HL-60/S4 treated with retinoic acid at 250 ng/mL for 4 days and 3 days (cell line): ENCODE measurements around the gene QKI.
"Not testable (repeated sequence)": the region's sequence is repeated elsewhere in the genome, so short reads cannot be mapped to it uniquely, and the experiment has no call there.

ENCODE experiments used
- in situ Hi-C: fragments of 300-500 bp; cut with MboI; formaldehyde crosslinking; loops from 2 replicates; pipeline ENCODE4 v1.7.0; 2022; ENCODE audit warnings: low sequenced_read_pairs

QKI gene

DNA sequence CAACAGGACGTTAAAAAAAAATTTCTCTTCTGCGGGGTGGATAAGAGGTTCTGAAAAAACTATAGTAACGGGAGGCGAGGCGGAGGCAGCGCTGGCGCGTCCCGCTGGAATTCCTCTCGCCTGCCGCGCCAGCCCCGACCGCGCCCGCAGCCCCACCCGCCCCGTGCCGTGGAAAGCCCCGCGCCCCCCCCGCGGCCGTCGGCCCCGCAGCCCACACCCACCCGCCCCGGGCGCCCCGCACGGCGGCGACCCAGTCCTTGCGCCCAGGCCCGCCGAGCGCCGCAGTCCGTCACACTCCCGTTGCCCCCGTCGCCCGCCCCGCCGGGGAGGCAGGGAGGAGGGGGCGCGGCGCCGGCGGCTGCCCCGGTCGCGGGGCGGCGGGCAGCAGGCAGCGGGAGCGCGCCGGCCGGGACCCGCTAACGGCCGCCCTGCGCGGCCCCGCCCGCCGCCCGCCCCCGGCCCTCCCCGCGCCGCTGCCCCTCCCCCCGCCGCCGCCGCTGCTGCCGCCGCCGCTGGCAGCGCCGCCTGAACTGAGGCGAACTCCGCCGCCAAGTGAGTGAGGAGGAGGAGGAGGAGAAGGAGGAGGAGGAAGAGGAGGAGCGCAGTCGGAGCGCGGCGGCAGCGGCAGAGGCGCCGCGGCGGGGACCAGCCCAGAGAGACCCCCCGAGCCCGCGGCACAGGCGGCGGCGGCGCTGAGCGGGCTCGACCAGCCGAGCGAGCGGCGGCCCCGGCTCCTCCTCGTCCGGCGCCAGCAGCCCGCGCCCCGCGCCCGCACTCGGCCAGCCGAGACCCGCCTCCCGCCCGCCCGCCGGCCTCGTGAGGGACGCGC, at the start of gene QKI:
Gene QKI (plus strand): TSS at position 602 of the 829 bp plus-strand sequence. CDS start 476 bp downstream, outside the sequence.
- in situ Hi-C loops, result no loop called here

DNA sequence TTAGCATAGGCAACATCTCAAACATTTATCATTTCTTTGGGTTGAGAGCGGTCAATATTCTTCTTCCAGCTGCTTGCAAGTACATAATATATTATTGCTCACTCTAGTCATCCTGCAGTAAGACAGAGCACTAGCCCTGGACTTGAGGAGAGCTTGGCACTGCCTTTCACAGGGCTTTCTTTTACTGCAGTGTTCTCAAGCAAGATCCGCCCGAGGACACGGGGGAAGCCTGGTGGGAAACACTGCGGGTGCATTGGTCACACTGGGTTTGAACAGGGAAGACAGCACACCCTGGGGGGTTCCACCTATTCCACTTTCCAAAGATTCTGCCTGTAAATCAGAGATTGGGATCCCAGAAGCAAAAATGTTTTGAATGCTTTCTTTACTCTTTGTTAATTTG, 48.2 kb upstream of the QKI start:
- in situ Hi-C loops, result no loop called here

DNA sequence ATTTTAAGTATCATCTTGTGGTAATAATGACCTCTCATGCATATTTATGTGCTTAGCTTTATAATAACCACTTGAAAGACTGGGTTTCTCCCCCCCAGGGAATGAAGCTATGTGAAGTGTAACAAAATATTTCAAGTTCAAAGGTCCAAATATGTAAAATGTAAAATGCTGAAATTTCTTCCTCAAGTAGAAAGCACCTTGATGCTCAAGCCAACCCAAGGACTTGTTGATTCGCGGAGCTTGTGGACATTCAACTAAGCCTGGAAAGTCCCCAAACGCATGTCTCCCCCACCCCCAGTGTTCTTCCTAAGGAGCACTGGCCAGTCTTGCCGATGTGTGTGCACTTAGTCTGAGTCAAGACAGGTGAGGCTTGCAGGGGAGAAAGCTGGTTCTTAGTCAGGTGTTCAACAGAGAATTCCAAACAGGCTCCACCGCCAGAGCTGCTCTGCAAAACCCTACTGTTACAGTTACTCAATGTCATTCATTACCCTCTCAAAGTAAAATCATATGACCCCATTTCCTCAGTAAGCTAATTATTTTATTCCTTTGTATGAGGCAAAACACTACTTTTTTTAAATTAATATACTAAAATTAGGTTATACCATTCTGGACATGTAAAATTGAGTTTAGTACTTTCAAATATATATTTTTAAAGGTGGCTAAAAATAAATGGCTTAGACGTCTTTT, 46.9 kb upstream of the QKI start:
- in situ Hi-C loops, result no loop called here

DNA sequence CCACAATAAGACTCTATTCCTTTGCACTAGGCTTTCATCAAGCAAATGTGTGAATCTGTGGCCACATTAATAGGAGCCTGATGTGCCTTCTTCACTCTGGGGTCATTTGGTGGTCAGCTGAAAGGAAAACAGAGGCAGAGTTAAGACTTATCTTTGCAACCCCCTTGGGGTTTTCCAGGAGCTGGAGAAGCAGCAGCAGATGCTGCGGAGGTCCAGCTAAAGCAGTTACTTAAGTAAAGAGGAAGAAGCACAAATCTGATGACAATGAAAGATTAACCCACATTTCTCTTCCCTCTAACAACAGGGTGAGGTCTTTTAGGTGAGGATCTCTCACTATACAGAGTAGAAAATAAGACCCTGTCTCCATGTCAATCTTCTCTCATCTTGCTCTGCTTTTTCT, 45.4 kb upstream of the QKI start:
- in situ Hi-C loops, result no loop called here

DNA sequence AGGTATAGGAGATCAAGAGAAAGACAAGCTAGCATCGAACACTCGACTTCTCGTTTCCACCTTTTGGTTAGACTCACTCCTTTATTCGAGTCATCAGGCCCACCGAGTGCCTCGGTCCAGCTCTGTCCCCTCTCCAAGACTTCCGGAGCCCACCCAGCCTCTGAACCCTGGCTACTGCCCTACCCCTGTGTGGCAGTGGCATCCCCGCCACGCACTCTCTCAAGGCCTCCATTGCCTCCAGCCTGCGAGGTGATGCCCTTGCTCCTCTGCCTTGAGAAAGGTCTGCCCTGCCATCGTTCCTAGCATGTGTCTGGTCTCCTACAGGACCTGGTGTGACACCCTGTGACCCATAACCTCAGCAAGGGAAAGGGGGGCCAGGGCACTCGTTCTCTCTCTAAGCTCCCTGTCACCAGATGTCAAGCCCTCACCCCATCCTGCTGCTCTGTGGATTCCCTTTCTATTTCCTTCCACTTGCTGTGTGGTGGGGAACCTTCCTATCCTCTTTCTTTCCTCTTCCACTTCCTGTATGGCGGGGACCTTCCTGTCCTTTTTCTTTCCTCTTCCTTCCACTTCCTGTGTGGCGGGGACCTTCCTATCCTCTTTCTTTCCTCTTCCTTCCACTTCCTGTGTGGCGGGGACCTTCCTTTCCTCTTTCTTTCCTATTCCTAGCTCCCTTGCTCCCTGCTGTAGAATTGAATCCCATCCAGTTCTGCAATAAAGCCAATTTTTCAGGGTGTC, 44.7 kb upstream of the QKI start:
- in situ Hi-C loops, result no loop called here

DNA sequence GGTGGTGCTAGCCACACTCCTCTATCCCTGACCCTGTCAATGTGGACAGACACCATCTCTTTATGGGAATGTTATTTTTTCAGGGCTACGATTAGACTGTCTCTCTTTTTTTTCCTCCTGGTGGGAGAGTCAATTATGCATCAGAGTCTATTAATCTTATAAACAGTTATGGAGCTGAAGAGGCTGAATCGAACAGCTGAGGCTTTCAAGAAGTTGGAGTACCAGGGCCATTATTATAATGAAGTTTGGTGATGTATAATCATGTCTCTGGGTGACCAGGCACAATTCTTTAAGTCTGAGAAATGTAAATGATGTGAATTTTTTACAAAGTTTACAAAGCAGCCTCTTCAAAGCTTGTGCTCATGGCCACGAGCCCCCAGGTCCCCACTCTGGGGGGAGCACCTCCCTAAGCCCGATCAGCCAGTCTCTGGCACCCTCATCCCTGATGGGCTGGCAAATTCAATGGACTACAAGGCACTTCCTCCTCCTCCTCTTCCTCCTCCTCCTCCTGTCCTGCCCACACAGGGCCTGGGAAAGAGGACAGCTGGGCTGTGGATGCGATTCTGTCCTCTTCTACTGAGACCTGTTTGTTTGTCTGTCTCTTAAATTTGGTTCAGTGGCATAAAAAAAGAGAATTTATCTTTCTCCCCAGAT, 43.9 kb upstream of the QKI start:
- in situ Hi-C loops, result no loop called here

DNA sequence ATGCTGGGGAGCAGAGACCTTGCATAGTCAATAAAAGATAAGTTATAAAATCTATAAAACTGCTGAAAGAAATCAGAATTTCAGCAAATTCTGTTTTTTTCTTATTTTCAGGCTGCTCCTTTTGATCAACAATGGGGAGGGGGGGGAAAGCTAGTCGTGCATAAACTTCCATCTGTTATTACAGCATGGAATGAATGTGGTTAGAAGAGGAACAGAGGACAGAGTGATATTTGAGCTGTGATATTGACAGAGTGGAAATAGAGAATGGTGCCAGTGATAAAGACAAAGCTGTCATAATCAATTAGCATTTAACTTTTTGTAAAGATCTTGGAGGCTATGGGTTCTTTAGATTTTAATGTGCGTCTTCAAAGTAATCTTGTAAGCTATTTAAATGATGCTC, 43.4 kb upstream of the QKI start:
- in situ Hi-C loops, result no loop called here

DNA sequence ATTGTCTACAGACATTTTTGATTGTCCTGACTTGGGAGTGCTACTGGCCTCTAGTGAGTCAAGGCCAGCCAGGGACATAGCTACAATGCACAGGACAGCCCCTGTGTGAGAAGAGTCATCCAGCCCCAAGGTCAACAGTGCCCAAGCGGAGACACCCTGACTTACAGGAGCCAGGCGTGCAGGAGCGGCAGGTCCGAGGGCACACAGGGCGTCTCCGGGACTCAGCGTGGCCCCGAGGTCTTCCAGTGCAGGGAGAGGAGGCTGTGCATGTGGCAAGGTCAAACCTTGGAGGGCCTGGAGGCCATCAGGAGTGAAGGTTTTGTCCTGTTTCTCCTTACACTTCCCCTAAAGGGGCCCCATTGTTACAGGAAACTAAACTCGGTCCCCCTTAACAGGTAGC, 41.3 kb upstream of the QKI start:
- in situ Hi-C loops, result no loop called here

DNA sequence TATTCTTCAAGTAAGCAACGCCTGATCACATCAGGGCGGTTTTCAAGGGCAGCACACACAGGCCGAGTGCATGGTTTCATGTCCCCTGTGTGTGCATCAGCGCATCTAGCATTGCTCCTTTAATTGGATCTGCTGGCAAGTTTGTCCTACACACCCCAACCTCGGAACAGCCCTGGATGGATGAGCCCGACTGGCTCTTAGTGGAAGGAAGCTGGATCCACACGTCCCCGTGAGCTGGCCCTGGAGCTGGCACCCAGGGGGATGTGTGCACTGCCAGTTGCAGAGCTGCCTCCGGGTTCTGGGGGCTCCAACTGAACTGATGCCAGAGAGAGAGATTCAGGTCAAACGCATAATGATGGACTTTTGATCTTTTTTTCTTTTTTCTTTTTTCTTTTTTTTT, 39.2 kb upstream of the QKI start:
- in situ Hi-C loops, result no loop called here

DNA sequence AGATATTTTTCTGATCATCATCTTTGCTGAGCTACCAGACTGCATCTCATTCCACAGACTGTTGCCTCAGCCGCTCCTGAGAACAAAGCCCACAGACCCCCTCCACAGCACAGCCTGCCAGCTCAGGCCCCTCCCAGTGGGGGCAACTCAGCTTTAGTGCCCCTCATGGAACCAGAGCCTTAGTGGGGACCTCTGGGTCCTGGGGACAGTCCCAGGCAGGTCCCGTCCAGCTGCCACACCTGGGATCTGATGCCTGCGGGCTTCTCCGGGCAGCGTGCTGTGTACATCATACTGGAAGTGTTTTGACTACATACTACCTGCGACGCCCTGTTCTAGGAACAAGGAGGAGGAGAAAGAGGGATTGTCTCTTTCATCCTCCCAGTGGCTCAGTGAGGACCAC, 38.3 kb upstream of the QKI start:
- in situ Hi-C loops, result no loop called here

DNA sequence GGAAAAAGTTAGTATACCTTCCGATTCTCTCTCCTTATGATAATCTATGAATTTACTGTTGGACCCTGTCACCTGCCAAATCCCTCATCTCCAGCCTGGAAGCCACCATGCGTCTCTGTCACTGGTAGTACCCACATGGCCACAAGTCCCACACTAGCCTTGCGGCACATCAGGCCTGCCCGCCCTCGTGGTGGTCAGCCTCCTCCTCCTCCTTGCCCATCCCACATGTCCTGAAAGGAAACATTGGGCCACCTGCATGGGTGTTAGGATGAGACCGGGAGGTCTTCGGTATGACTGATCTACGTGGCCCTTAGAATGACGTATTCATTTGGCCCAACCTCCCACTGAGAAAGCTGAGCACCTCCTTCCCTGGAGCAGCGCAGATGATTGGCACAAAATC, 37.0 kb upstream of the QKI start:
- in situ Hi-C loops, result no loop called here

DNA sequence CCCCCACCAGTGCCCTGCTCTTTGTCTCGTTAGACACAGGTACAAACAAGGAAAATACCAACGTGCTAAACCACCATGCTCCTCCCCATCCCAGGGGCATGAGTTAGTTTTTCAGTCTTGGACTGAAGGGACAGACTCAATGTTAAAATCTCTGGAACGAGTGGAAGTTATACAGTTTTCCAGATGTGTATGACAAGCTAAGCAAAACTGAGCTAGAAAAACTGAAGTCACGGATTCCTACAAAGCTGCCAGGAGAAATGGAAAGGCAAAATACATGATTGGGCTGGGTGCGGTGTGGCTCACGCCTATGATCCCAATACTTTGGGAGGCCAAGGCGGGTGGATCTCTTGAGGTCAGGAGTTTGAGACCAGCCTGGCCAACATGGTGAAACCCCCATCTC, 34.3 kb upstream of the QKI start:
- in situ Hi-C loops, result no loop called here

DNA sequence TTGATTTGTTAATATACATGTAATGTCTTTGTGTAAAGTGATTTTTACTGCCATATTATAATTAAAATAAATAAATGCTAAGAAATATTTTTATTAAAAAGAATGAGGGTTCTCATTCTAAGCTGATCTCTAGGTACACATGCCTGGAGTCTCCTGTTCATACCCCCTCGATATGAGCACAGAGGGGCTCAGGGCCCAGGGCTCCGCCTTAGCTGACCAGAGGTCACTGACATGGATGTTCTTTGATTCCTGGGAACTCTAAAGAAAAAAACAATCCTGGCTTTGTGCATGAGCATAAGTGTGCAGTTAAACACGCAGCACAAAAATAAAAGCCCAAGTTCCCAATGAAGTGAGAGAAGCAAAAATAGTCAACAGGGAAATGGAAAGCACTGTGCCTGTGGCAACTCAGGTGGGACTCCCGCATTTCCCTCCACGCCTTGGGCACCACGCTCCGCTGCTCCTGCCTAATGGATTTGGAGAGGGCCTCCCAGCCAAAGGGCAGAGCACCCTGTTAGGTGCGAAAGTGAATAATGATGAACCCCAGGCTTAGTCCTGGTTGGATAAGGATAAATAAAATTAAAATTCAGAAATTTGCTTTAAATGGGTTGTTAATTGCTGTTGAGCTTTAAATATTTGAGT, 33.3 kb upstream of the QKI start:
- in situ Hi-C loops, result no loop called here

DNA sequence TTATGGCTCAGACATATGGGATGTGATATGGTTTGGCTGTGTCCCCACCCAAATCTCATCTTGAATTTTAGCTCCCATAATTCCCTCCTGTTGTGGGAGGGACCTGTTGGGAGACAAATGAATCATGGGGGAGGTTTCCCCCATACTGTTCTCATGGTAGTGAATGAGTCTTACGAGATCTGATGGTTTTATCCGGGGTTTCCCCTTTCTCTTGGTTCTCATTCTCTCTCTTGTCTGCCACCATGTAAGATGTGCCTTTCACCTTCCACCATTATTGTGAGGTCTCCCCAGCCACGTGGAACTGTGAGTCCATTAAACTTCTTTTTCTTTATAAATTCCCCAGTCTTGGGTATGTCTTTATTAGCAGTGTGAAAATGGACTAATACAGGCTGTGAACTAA, 31.1 kb upstream of the QKI start:
- in situ Hi-C loops, result not testable (repeated sequence)

DNA sequence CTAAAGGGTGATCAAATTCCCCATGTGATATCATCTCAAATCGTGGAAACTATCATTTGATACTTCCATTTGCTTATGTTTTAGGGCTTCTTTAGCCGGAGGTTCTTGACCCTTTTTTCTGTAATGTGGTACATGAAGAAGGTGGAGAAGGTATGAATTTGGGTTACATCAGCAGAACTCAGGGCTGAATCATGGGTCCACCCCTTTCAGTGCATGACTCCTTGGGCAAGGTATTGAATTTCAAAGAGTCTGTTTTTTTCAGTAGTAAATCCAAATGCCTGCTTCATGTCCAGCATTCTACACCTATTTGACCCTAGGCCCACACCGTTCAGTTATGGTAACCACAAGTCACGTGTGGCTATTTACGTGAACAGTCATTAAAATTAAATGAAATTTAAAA, 30.6 kb upstream of the QKI start:
- in situ Hi-C loops, result no loop called here

DNA sequence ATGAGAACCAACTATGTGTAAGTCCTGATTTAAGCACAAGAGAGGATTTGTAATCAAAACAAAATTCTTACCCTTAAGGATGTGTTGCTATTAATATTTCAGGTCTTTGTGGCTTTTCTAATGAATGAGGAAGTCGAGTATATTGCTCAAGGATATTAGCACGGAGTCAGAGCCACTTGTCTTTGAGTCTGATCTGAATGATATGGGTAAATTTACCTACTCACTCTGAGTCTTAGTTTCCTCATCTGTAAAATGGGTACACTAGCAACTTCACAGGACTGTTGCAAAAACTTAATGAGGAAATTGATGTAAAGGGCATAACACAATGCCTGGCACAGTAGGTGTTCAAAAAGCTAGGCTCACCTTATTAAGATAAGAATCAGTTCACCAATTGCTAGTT, 30.0 kb upstream of the QKI start:
- in situ Hi-C loops, result no loop called here

DNA sequence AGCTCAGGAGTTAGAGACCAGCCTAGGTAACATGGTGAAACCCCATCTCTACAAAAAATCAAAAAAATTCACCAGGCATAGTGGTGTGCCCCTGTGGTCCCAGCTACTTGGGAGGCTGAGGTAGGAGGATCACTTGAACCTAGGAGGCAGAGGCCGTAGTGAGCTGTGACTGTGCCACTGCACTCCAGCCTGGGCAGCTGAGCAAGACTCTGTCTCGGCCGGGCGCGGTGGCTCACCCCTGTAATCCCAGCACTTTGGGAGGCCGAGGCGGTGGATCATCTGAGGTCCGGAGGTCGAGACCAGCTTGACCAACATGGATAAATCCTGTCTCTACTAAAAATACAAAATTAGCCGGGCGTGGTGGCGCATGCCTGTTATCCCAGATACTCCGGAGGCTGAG, 29.0 kb upstream of the QKI start:
- in situ Hi-C loops, result not testable (repeated sequence)

DNA sequence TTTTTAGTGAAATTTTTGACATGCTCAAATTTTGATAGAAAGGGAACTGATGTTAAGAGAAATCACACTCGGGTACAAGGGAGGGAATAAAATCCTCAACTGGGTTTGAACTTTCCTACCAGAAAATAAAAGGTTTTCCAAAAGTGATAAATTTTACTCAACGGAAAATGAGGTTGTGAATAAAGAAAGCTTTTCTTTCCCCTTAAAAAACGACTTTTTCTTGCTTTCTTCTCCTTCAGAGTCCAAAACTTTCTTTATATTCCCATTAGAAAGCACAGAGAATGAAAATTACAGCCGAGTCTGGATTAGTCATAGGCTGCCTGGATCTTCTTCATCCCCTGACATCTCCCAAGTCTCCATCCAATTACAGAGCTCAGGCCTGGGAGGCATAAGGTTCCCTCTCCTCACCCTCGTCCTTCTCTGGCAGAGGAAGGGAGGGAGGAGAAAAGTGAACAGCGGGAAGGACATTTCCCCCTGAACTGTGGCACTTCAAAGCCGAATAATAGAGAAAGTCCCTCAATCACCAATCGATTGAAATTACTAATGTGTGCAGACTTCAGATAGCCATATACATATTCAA, 28.1 kb upstream of the QKI start:
- in situ Hi-C loops, result no loop called here

DNA sequence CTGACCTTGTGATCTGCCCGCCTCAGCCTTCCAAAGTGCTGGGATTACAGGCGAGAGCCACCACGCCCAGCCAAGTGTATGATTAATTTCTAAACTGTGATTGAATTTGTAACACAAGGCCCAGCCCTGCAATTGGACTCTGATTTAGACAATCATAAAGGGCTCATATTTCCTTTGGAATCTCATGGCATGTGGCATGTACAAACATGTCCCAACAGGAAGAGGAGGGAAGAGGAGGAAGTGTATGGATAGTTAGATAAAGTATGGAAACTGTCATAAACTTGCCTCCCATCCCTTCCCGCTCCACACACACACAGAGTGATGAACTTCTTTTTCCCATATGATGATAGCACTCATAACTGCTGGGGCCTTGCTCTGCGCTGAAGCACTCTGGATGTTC, 27.2 kb upstream of the QKI start:
- in situ Hi-C loops, result no loop called here

DNA sequence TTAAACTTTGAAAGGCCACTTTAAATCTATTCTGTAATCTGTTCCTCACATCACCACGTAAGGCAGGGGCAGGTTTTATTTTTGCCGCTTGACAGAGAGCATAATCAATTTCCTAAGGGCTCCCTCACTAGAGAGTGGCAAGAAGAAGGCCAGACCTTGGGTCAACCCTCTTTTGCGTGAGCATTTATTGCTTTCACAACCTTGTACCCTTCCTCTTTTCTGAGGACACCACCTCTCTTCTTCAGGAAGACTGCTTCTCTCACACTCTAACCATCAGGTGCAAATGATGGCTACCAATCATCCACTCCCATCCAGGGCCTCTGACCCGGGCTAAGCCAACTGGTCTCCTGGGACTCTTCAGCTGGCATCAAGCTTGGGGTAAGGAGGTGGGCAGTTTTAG, 25.2 kb upstream of the QKI start:
- in situ Hi-C loops, result no loop called here

DNA sequence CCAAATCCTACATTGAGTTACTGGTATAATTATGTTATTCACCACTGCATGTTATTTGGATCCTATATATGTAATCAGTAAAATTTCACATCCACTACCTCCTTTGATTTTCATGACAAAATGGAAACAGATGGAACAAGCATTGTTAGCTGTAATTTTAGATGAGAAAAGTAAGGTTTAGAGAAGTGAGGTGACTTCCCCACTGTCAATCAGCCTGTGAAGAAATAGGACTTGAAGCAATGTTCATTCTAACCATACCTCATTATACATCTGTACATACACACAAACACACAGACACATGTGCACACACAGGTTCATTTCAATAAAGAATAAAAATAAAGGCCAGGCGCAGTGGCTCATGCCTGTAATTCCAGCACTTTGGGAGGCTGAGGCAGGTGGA, 23.7 kb upstream of the QKI start:
- in situ Hi-C loops, result no loop called here
